AG04449 (cell line): ENCODE data around the gene TFDP1.

Experiments
- CTCF ChIA-PET: fragments of 350-600 bp; formaldehyde crosslinking; extraction: SDS; loops from one replicate; lab custom pipeline; 2021; ENCODE audit warnings: antibody characterized with exemption; lab: Yijun Ruan, JAX
- POLR2A ChIA-PET: fragments of 400-600, 350-600 bp; formaldehyde crosslinking; extraction: SDS; loops from one replicate; lab custom pipeline; 2020; ENCODE audit warnings: antibody characterized with exemption, inconsistent platforms; lab: Yijun Ruan, JAX
- DNase-seq: peaks from one replicate; pipeline ENCODE4 v3.0.0-alpha.2; 2010; ENCODE audit warnings: low read depth, low spot score
- H3K4me3 ChIP-seq: 2 replicates; pipeline ENCODE4 v1.5.1; 2011; ENCODE audit warnings: low read depth, mild to moderate bottlenecking, control low read depth, low read length
- CTCF ChIP-seq: IDR thresholded peaks from one replicate; pipeline ENCODE4 v1.5.1; 2011; ENCODE audit warnings: mild to moderate bottlenecking, moderate library complexity, low read length, control low read depth, inconsistent platforms; ENCODE audit not compliant: insufficient read depth; ENCODE audit errors: missing control alignments

The TFDP1 gene

DNA sequence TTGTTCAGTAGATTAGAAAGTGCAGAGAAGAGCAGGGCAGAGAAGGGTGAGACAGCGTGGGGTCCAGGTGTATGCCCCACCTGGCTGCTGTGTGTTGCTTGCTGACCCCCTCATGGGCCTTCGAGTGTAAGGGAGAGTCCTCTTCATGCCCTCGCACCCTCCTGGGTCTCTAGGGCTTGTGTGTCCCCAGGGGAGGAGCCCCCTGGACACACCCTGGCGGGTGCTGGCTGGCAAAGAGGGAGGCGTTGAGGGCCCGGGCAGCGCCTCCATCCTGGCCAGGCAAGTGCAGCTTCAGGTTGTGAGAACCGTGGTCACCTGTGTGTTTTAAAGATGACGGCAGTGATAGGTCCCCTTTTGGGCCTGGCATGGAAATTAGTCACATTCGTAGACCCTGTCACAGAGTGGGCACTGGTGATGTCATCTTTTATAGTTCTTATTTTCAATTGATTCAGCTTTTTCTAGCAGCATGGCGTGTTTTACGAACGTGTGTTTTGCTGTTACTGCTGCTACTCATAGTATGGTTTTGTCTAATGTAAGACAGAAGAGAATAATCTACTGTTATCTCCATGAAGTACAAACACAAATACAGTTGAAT lies 18.7 kb downstream of the TFDP1 start:
- TF ChIP-seq CTCF = no peak
- no peak overlapping the region for H3K4me3 ChIP-seq
- POLR2A ChIA-PET = no interaction called here
- DNase-seq = no peak
- CTCF ChIA-PET = interaction anchor here (2.0 kb wide), 1 partner anchor 9 kb away, joined by 7 read pairs; no protein-coding TSS in a partner anchor

DNA sequence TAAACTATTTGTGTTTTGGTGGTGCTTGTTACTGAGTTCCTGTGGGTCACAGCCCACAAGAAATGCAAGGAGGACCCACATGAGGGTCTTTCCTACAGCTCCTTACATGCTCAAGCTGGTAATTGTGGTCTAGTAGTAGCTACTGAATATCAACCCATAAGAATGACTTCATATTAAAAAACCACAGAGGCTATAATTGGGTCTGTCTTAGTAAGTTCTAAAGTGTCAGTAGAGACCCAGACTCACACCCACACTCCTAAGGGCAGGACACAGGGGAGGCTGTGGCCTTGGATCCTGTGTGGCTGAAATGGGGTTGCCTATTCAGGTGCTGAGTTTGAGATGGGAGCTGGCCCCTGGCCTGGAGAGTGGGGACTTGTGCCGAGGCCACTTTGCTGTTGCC lies 19.6 kb downstream of the TFDP1 start:
- TF ChIP-seq CTCF = no peak
- CTCF ChIA-PET = interaction anchor here (2.0 kb wide), 1 partner anchor 8 kb away, joined by 7 read pairs; no protein-coding TSS in a partner anchor
- POLR2A ChIA-PET = no interaction called here

DNA sequence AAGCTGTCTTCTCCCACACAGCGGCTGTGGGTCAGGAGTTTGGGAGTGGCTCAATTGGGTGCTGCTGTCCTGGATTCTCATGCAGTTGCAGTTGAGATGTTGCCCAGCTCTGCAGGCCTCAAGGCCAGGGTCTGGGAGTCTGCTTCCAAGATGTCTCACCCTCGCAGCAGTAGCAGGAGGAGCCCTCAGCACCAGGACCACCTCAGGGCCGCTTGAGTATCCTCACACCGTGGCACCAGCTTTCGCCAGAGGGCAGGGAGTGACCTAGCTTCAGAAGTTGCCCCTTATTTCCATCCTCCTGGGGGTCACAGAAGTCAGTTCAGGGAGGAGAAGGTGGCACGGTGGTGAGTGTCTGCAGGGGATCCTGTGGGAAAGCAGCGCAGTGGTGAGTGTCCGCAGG lies 20.9 kb downstream of the TFDP1 start:
- H3K4me3 ChIP-seq = no peak overlapping the region
- CTCF ChIA-PET = no interaction called here
- no peak for TF ChIP-seq CTCF
- DNase-seq = no peak
- POLR2A ChIA-PET = no interaction called here

More for the DNA sequence above, 19.6 kb downstream of the TFDP1 start:
- no peak for DNase-seq
- no peak overlapping the region for H3K4me3 ChIP-seq

GRCh38 chr13:113605866-113606438 lies 21.4 kb downstream of the TFDP1 start:
- ChIA-PET CTCF (no interaction called here), POLR2A (no interaction called here)
- no peak for TF ChIP-seq CTCF
- no peak overlapping the region for H3K4me3 ChIP-seq
- no peak for DNase-seq

GRCh38 chr13:113607056-113607888 lies 22.7 kb downstream of the TFDP1 start:
- TF ChIP-seq CTCF = no peak
- no peak for DNase-seq
- H3K4me3 ChIP-seq = no peak overlapping the region
- ChIA-PET POLR2A (no interaction called here), CTCF (no interaction called here)
